CD4-positive, alpha-beta T cell (primary cell): Measurements from ENCODE around the gene IL17REL. TPM values are rescaled to one million over a fixed set of nuclear protein-coding genes. Genes with fewer than 3 reads are reported as not detected.

ENCODE experiments used
- ATAC-seq: fragments of 200-7000 bp; cut with Tn5 transposase; one replicate; pipeline ENCODE4 v1.10.0; 2022; ENCODE audit warnings: mild to moderate bottlenecking; ENCODE audit not compliant: poor library complexity
- CTCF ChIA-PET: fragments of 350-600 bp; sonication (Branson Sonifier 250); formaldehyde crosslinking; loops from one replicate; lab custom pipeline; 2021; ENCODE audit warnings: antibody characterized with exemption, inconsistent platforms; lab: Charles Lee
- POLR2A ChIA-PET: fragments of 350-600 bp; sonication (Branson Sonifier 250); formaldehyde crosslinking; loops from one replicate; lab custom pipeline; 2021; ENCODE audit warnings: antibody characterized with exemption, inconsistent platforms; lab: Charles Lee
- DNase-seq, 14 experiments: peaks; one replicate each; pipeline ENCODE4 v3.0.0-alpha.2; 2013 to 2020; ENCODE audit warnings: mixed read lengths in 2 of 14
- H3K27ac ChIP-seq, 2 donors: one replicate each; pipeline versions ENCODE4 v1.5.1 to v1.7.0; 2013; ENCODE audit warnings: low read length in 2 of 2, low read depth in 1 of 2, mild to moderate bottlenecking in 1 of 2
- H3K27me3 ChIP-seq, 2 experiments: 1 replicate in 1 of 2; 2 replicates in 1 of 2; pipeline versions ENCODE4 v1.6.1 to v1.7.0; 2013; ENCODE audit warnings: low read length in 2 of 2, control low read depth in 1 of 2, mild to moderate bottlenecking in 1 of 2, moderate library complexity in 1 of 2; ENCODE audit not compliant: insufficient read depth in 2 of 2, control insufficient read depth in 1 of 2
- H3K36me3 ChIP-seq: one replicate; pipeline ENCODE4 v1.6.1; 2013; ENCODE audit warnings: low read length, control low read depth; ENCODE audit not compliant: insufficient read depth
- H3K4me1 ChIP-seq: one replicate; pipeline ENCODE4 v1.6.1; 2013; ENCODE audit warnings: low read length, control low read depth; ENCODE audit not compliant: insufficient read depth
- H3K4me3 ChIP-seq: one replicate; pipeline ENCODE4 v1.5.1; 2013; ENCODE audit warnings: mild to moderate bottlenecking, low read length, moderate library complexity
- H3K9me3 ChIP-seq, 2 experiments: 1 replicate in 1 of 2; 2 replicates in 1 of 2; pipeline versions ENCODE4 v1.6.1 to v1.7.0; 2013; ENCODE audit warnings: low read length in 2 of 2, mild to moderate bottlenecking in 2 of 2, control low read depth in 1 of 2, moderate library complexity in 1 of 2; ENCODE audit not compliant: control insufficient read depth in 1 of 2, insufficient read depth in 1 of 2
- H3K27ac Mint-ChIP-seq: one replicate; pipeline ENCODE4 v1.8.0; 2020; ENCODE audit warnings: mixed read lengths
- H3K27me3 Mint-ChIP-seq: one replicate; pipeline ENCODE4 v1.8.0; 2021; ENCODE audit warnings: mixed read lengths
- H3K36me3 Mint-ChIP-seq: one replicate; pipeline ENCODE4 v1.8.0; 2021; ENCODE audit warnings: low read depth, mixed read lengths
- H3K4me1 Mint-ChIP-seq: one replicate; pipeline ENCODE4 v1.8.0; 2021; ENCODE audit warnings: low read depth, mixed read lengths
- H3K4me3 Mint-ChIP-seq: one replicate; pipeline ENCODE4 v1.8.0; 2020; ENCODE audit warnings: mild to moderate bottlenecking, mixed read lengths
- H3K9me3 Mint-ChIP-seq: one replicate; pipeline ENCODE4 v1.8.0; 2020; ENCODE audit warnings: mixed read lengths
- intact Hi-C, 2 experiments: fragments of 100-400 bp; cut with DNase I in 1 of 2; cut with micrococcal nuclease in 1 of 2; formaldehyde crosslinking; loops; one replicate each; pipeline versions ENCODE4 v1.15.1 to v1.9.0; 2023 to 2025; cut with DNase I, micrococcal nuclease
- total RNA-seq, 174 experiments: library from RNA in 2 of 174; stranded (reverse) in 2 of 174; gene quantifications; one replicate each; pipeline ENCODE4 v1.2.3 and lab custom pipeline; 2021 to 2026
- TF ChIP-seq, protein P1 (sequence below): fragments of 200-600 bp; IDR thresholded peaks from one replicate; pipeline ENCODE4 v1.8.0; 2022; ENCODE audit warnings: antibody characterized with exemption, mild to moderate bottlenecking

Gene IL17REL
- total RNA-seq, 2 experiments from 2014 or later: not detected

DNA sequence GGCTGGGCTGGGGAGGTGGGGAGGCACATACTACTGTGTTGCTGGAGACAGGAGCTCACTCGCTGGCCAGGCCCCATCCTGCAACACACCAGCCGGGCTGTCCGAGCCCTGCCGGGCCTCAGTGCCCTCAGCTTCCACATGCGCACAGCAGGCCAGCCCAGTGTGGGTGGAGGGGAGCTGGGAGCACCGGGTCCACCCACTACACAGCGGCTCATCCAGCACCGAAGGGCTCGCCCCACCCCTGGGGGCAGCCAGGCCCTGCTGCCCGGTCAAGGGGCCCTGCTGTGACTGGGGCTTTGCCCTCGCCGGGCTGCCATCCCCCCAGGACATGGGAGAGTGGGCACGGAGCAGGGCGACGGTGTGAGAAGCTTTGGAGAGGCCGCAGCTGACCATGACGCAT is 36.3 kb upstream of the IL17REL start:
- Histone ChIP-seq H3K4me3 (no peak overlapping the region), H3K9me3 (peaks cover 0 to 14% of the 10 kb centered on the region in 2 experiments), H3K4me1 (peaks cover 10% of the 10 kb centered on the region), H3K27ac (no peak overlapping the region), H3K36me3 (no peaks in the 10 kb centered on the region), H3K27me3 (peaks cover 0 to 2% of the 10 kb centered on the region in 2 experiments)
- ATAC-seq (no peak), DNase-seq (no peak)
- POLR2A ChIA-PET: no interaction called here
- Mint-ChIP-seq H3K36me3 (no peaks in the 10 kb centered on the region), H3K27me3 (peaks cover 8% of the 10 kb centered on the region), H3K4me1 (peaks cover 2% of the 10 kb centered on the region), H3K27ac (no peak overlapping the region), H3K4me3 (no peak overlapping the region), H3K9me3 (no peaks in the 10 kb centered on the region)
- CTCF ChIA-PET: no interaction called here
- intact Hi-C loops: no loop called here
- TF ChIP-seq, protein P1, sequence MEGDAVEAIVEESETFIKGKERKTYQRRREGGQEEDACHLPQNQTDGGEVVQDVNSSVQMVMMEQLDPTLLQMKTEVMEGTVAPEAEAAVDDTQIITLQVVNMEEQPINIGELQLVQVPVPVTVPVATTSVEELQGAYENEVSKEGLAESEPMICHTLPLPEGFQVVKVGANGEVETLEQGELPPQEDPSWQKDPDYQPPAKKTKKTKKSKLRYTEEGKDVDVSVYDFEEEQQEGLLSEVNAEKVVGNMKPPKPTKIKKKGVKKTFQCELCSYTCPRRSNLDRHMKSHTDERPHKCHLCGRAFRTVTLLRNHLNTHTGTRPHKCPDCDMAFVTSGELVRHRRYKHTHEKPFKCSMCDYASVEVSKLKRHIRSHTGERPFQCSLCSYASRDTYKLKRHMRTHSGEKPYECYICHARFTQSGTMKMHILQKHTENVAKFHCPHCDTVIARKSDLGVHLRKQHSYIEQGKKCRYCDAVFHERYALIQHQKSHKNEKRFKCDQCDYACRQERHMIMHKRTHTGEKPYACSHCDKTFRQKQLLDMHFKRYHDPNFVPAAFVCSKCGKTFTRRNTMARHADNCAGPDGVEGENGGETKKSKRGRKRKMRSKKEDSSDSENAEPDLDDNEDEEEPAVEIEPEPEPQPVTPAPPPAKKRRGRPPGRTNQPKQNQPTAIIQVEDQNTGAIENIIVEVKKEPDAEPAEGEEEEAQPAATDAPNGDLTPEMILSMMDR: no peak

DNA sequence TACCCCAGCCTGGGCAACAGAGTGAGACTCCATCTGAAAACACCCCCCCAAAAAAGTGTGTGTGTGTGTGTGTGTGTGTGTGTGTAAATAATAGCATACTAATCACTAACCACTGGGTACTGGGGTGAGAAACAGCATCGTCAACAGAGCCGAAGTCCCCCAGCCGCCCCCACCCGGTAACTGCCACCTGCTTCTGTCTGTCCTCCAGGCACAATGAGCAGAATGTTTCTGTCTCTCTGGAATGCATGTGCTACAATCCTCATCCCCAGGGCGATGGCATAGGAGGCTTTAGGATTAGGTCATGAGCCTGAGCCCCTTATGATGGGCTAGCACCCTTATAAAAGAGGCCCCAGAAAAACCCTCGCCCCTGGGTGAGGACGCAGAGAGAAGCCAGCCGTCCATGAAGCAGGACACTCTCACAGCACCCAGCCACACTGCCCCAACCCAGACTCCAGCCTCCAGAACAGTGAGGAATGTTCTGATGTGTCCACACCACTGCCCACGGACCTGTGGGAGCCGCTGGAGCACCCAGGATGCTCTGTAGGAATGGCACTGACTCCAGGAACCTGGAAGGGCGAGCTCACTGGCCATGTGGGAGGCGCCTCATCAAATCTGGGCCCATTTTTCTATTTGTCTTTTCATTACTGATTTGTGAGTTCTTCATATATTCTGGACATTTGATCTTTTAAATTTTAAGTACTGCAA is 35.6 kb upstream of the IL17REL start:
- H3K4me3 Mint-ChIP-seq: no peak overlapping the region
- TF ChIP-seq, protein P1: no peak
- Histone ChIP-seq H3K27ac (no peak overlapping the region), H3K9me3 (peaks cover 0 to 10% of the 10 kb centered on the region in 2 experiments), H3K4me3 (no peak overlapping the region), H3K36me3 (no peaks in the 10 kb centered on the region), H3K4me1 (peaks cover 10% of the 10 kb centered on the region), H3K27me3 (peaks cover 0 to 2% of the 10 kb centered on the region in 2 experiments)
- CTCF ChIA-PET: no interaction called here
- no peaks in the 10 kb centered on the region for H3K9me3 Mint-ChIP-seq
- peaks cover 8% of the 10 kb centered on the region for H3K4me1 Mint-ChIP-seq
- no peak for ATAC-seq
- no peaks in the 10 kb centered on the region for H3K36me3 Mint-ChIP-seq
- H3K27ac Mint-ChIP-seq: no peak overlapping the region
- DNase-seq: no peak
- intact Hi-C loops: no loop called here
- POLR2A ChIA-PET: no interaction called here
- peaks cover 11% of the 10 kb centered on the region for H3K27me3 Mint-ChIP-seq

DNA sequence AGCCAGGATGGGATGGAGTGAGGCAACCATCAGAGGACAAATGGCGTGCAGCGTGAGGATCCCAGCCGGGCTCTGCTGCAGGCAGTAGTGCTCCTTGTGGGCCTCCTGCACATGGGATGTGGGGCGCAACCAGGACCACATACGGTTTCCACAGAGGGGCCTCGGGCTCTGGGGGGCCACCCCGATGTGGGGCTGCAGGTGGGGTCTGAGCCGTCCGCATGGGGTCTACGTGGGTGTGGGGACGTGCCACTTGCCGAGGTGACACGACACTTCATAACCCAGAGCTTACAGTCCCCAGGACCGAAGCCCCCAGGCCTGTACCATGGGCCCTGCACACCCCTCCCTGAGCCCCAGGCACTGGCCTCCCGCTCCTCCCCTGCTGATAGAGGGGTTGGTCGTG is 34.8 kb upstream of the IL17REL start:
- Mint-ChIP-seq H3K4me1 (peaks cover 8% of the 10 kb centered on the region), H3K4me3 (no peak overlapping the region), H3K9me3 (no peaks in the 10 kb centered on the region), H3K27me3 (peaks cover 19% of the 10 kb centered on the region), H3K27ac (no peak overlapping the region), H3K36me3 (no peaks in the 10 kb centered on the region)
- ATAC-seq (no peak), DNase-seq (no peak)
- Histone ChIP-seq H3K27me3 (peaks cover 4% of the 10 kb centered on the region in 2 experiments), H3K4me1 (peaks cover 10% of the 10 kb centered on the region), H3K27ac (no peak overlapping the region), H3K9me3 (peaks cover 0 to 5% of the 10 kb centered on the region in 2 experiments), H3K36me3 (no peaks in the 10 kb centered on the region), H3K4me3 (no peak overlapping the region)
- intact Hi-C loops: no loop called here
- TF ChIP-seq, protein P1: no peak
- POLR2A ChIA-PET: no interaction called here
- CTCF ChIA-PET: no interaction called here
